ENCODE results near the gene TRIM8. TPM values are rescaled to one million over a fixed set of nuclear protein-coding genes. Genes with fewer than 3 reads are reported as not detected.

The TRIM8 gene
- total RNA-seq, 1 experiment from 2014 or later = 36.3 TPM

DNA sequence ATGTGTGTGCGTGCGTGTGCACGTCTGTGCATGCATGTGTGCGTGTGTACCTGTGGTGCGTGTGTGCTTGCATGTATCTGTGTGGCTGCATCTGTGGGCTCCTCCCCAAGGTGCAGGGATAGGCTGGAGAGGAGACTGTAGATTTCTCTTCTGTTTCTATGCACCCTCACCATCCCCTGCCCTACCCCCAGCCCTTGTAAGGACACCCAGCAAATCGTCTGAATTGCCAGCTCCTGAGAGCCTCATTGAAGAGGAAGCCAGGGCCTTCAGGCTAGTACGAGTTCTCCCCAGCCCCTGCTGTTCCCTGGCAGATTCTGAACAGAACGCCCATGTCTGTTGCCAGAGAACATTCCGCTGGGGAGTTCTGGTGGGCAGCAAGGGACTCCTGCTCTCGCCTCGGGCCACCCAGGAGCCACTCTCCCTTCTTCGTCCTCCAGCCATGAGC, 17.0 kb upstream of the TRIM8 start:
- Mint-ChIP-seq H3K27ac (peak overlapping the region; percentile 99), H3K4me1 (peaks cover 71% of the 10 kb centered on the region), H3K9me3 (no peaks in the 10 kb centered on the region), H3K36me3 (no peaks in the 10 kb centered on the region), H3K27me3 (ENCODE audit: low read depth) (no peaks in the 10 kb centered on the region), H3K4me3 (peak overlapping the region; percentile 34; the same call in 1 of the 2 replicates)
- TF ChIP-seq AFF4 (CRISPR knock-in tag; IDR thresholded peaks at IDR 0.05; ENCODE audit: borderline replicate concordance) (no peak), TP53 (CRISPR knock-in tag; IDR thresholded peaks at IDR 0.05) (no peak), CREB1 (CRISPR knock-in tag; IDR thresholded peaks at IDR 0.05) (no peak), E2F1 (CRISPR knock-in tag; IDR thresholded peaks at IDR 0.05) (no peak), GABPB1 (CRISPR knock-in tag; IDR thresholded peaks at IDR 0.05) (no peak), JAZF1 (CRISPR knock-in tag; IDR thresholded peaks at IDR 0.05) (no peak), ZNF138 (CRISPR knock-in tag; conservative IDR thresholded peaks at IDR 0.05) (no peak)
- CTCF ChIA-PET = interaction anchor here (0.8 to 5.1 kb wide), 11 partner anchors 8 to 88 kb away, joined by 3 to 45 read pairs (median 6); partner anchors contain the start of genes ARL3 and TRIM8
- peak; percentile 2 for ATAC-seq
- no peak for DNase-seq (ENCODE audit: low spot score)
- POLR2A ChIA-PET = interaction anchor here (0.6 to 2.9 kb wide), 5 partner anchors 12 to 684 kb away, joined by 3 to 22 read pairs (median 5); partner anchors contain the start of gene TRIM8

GRCh38 chr10:102627736-102628293, 16.5 kb upstream of the TRIM8 start:
- POLR2A ChIA-PET = interaction anchor here (0.6 to 2.9 kb wide), 8 partner anchors 9 to 683 kb away, joined by 3 to 22 read pairs (median 4); partner anchors contain the start of gene TRIM8
- no peaks in the 10 kb centered on the region for H3K36me3 Mint-ChIP-seq
- ATAC-seq (peak; percentile 38), DNase-seq (ENCODE audit: low spot score) (peak; percentile 73)
- H3K4me3 Mint-ChIP-seq = peak overlapping the region; percentile 34
- peaks cover 76% of the 10 kb centered on the region for H3K4me1 Mint-ChIP-seq
- H3K27me3 Mint-ChIP-seq (ENCODE audit: low read depth) = no peaks in the 10 kb centered on the region
- CTCF ChIA-PET = interaction anchor here (0.8 to 5.1 kb wide), 12 partner anchors 9 to 87 kb away, joined by 3 to 45 read pairs (median 6); partner anchors contain the start of genes ARL3 and TRIM8
- H3K9me3 Mint-ChIP-seq = no peaks in the 10 kb centered on the region
- TF ChIP-seq, protein P1, sequence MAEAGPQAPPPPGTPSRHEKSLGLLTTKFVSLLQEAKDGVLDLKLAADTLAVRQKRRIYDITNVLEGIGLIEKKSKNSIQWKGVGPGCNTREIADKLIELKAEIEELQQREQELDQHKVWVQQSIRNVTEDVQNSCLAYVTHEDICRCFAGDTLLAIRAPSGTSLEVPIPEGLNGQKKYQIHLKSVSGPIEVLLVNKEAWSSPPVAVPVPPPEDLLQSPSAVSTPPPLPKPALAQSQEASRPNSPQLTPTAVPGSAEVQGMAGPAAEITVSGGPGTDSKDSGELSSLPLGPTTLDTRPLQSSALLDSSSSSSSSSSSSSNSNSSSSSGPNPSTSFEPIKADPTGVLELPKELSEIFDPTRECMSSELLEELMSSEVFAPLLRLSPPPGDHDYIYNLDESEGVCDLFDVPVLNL (CRISPR knock-in tag; IDR thresholded peaks at IDR 0.05; ENCODE audit: borderline replicate concordance, low read depth) = no peak
- TF ChIP-seq, protein P2, sequence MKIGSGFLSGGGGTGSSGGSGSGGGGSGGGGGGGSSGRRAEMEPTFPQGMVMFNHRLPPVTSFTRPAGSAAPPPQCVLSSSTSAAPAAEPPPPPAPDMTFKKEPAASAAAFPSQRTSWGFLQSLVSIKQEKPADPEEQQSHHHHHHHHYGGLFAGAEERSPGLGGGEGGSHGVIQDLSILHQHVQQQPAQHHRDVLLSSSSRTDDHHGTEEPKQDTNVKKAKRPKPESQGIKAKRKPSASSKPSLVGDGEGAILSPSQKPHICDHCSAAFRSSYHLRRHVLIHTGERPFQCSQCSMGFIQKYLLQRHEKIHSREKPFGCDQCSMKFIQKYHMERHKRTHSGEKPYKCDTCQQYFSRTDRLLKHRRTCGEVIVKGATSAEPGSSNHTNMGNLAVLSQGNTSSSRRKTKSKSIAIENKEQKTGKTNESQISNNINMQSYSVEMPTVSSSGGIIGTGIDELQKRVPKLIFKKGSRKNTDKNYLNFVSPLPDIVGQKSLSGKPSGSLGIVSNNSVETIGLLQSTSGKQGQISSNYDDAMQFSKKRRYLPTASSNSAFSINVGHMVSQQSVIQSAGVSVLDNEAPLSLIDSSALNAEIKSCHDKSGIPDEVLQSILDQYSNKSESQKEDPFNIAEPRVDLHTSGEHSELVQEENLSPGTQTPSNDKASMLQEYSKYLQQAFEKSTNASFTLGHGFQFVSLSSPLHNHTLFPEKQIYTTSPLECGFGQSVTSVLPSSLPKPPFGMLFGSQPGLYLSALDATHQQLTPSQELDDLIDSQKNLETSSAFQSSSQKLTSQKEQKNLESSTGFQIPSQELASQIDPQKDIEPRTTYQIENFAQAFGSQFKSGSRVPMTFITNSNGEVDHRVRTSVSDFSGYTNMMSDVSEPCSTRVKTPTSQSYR (CRISPR knock-in tag; IDR thresholded peaks at IDR 0.05) = peak; percentile 92
- TF ChIP-seq, protein P3, sequence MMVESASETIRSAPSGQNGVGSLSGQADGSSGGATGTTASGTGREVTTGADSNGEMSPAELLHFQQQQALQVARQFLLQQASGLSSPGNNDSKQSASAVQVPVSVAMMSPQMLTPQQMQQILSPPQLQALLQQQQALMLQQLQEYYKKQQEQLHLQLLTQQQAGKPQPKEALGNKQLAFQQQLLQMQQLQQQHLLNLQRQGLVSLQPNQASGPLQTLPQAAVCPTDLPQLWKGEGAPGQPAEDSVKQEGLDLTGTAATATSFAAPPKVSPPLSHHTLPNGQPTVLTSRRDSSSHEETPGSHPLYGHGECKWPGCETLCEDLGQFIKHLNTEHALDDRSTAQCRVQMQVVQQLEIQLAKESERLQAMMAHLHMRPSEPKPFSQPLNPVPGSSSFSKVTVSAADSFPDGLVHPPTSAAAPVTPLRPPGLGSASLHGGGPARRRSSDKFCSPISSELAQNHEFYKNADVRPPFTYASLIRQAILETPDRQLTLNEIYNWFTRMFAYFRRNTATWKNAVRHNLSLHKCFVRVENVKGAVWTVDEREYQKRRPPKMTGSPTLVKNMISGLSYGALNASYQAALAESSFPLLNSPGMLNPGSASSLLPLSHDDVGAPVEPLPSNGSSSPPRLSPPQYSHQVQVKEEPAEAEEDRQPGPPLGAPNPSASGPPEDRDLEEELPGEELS (CRISPR knock-in tag; IDR thresholded peaks at IDR 0.05) = 0 out of 2 replicates have a peak, but pooled peaks have one; percentile 9
- peak overlapping the region; percentile 99 for H3K27ac Mint-ChIP-seq

All from WTC11 (cell line).